Testis (tissue), 3 donors: ENCODE results near the gene PPP2R1A. TPM values are rescaled to one million over a fixed set of nuclear protein-coding genes. Genes with fewer than 3 reads are reported as not detected.
"Not testable (repeated sequence)": the region's sequence is repeated elsewhere in the genome, so short reads cannot be mapped to it uniquely, and the experiment has no call there.

Experiments
- DNase-seq: peaks from one replicate; pipeline ENCODE4 v3.0.0-alpha.2; 2019
- H3K27ac ChIP-seq, 2 donors: fragments of 200-600 bp; sonication (generic); one replicate each; pipeline ENCODE4 v1.5.1; 2019
- H3K27me3 ChIP-seq: fragments of 200-600 bp; sonication (generic); one replicate; pipeline ENCODE4 v1.5.1; 2019
- H3K36me3 ChIP-seq: fragments of 200-600 bp; sonication (generic); one replicate; pipeline ENCODE4 v1.5.1; 2017; ENCODE audit warnings: low read depth; ENCODE audit errors: missing control alignments
- H3K4me1 ChIP-seq: fragments of 200-600 bp; sonication (generic); one replicate; pipeline ENCODE4 v1.5.1; 2019
- H3K4me3 ChIP-seq, 2 donors: fragments of 200-600 bp; sonication (generic); one replicate each; pipeline ENCODE4 v1.5.1; 2017 to 2019
- H3K9me3 ChIP-seq: fragments of 200-600 bp; sonication (generic); one replicate; pipeline ENCODE4 v1.5.1; 2017
- CTCF ChIP-seq, 3 experiments: fragments of 450-650 bp in 2 of 3; fragments of 200-600 bp in 1 of 3; sonication (generic) in 1 of 3; IDR thresholded peaks; one replicate each; pipeline ENCODE4 v1.5.1; 2016 to 2019; ENCODE audit warnings: antibody characterized with exemption in 3 of 3, mild to moderate bottlenecking in 2 of 3, moderate library complexity in 1 of 3
- POLR2A ChIP-seq: fragments of 450-650 bp; IDR thresholded peaks from one replicate; pipeline ENCODE4 v1.6.1; 2017; ENCODE audit warnings: antibody characterized with exemption, mild to moderate bottlenecking, moderate library complexity
- WGBS, 2 donors: methylation state at CpG; one replicate each; pipeline ENCODE4 v1.1.5; 2018; 5-methylcytosine and 5-hydroxymethylcytosine counted together
- intact Hi-C: fragments of 100-400 bp; cut with DNase I; formaldehyde crosslinking; loops from one replicate; pipeline ENCODE4 v1.15.1; 2023; ENCODE audit warnings: low total_unique reads
- polyA plus RNA-seq: library from polyadenylated mRNA; stranded (reverse); fragments of 350-450 nt; fragmentation: Illumina TruSeq; extraction: RNeasy Lipid Tissue Mini Kit (QIAGEN cat#74804); gene quantifications from one replicate; pipeline ENCODE4 v1.2.3, GENCODE V29; 2014; ENCODE audit warnings: low read depth, low replicate concordance; ENCODE audit not compliant: insufficient read depth
- total RNA-seq, 2 donors: library from RNA; depleted of rRNA; stranded (reverse); fragments of >200 nt; gene quantifications; one replicate each; pipeline ENCODE4 v1.2.3, GENCODE V29; 2016

Gene PPP2R1A
- total and polyA plus RNA-seq, 3 donors from 2014 or later: 181 to 289 (median 262) TPM

DNA sequence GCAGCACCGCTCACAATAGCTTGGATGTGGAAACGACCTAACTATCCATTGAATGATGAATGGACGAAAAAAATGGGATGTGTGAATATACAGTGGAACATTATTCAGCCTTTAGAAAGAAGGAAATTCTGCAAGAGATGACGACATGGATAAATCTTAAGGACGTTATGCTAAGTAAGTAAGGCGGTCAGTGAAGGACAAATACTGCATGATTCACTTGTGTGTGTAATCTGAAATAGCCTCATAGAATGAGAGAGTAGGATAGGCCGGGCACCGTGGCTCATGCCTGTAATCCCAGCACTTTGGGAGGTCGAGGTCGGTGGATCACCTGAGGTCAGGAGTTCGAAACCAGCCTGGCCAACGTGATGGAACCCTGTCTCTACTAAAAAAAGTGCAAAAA, 54.2 kb downstream of the PPP2R1A start:
- H3K9me3 ChIP-seq: no peaks in the 10 kb centered on the region
- intact Hi-C loops: no loop called here
- TF ChIP-seq CTCF (IDR thresholded peaks at IDR 0.05) (no peak), POLR2A (no peak)
- H3K4me3 ChIP-seq: no peak overlapping the region
- 86 to 90% methylated on average over 12 of the region's 12 CpGs for WGBS, 2 donors
- no peaks in the 10 kb centered on the region for H3K4me1 ChIP-seq
- H3K36me3 ChIP-seq: no peaks in the 10 kb centered on the region
- H3K27ac ChIP-seq: no peak overlapping the region
- no peak for DNase-seq
- H3K27me3 ChIP-seq: no peaks in the 10 kb centered on the region

DNA sequence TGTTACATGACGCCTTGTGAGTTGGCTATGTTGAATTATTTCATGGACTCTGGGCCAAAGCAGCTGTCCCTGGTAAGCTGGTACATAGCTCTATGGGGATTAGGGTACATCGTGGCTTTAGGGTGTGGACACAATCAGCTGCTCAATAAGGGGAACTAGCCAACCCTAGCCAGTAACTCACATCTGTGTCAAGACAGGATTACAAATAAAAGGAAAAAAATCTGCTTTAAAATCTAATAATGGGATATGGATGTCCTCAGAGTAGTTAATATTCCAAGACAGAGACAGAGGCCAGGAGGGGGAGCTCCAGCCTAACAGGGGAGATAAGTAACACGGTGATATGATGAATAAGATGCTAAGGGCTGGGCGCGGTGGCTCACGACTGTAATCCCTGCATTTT, 58.4 kb downstream of the PPP2R1A start:
- DNase-seq: peak; percentile 72
- intact Hi-C loops: no loop called here
- no peak for TF ChIP-seq POLR2A
- TF ChIP-seq CTCF (IDR thresholded peaks at IDR 0.05): peak in 2 of 3 experiments; percentile 41 to 46

GRCh38 chr19:52258426-52258825, 68.6 kb downstream of the PPP2R1A start:
- intact Hi-C loops: no loop called here
- no peaks in the 10 kb centered on the region for H3K9me3 ChIP-seq
- H3K27me3 ChIP-seq: no peaks in the 10 kb centered on the region
- TF ChIP-seq POLR2A (no peak), CTCF (IDR thresholded peaks at IDR 0.05) (no peak)
- 92 to 95% methylated on average over 5 of the region's 5 CpGs for WGBS, 2 donors
- DNase-seq: no peak
- no peak overlapping the region for H3K27ac ChIP-seq
- no peaks in the 10 kb centered on the region for H3K36me3 ChIP-seq
- H3K4me1 ChIP-seq: no peaks in the 10 kb centered on the region
- H3K4me3 ChIP-seq: no peak overlapping the region

More for the DNA sequence above, 58.4 kb downstream of the PPP2R1A start:
- no peak overlapping the region for H3K4me3 ChIP-seq
- no peak overlapping the region for H3K27ac ChIP-seq
- no peaks in the 10 kb centered on the region for H3K36me3 ChIP-seq
- no peaks in the 10 kb centered on the region for H3K27me3 ChIP-seq
- no peaks in the 10 kb centered on the region for H3K4me1 ChIP-seq
- 26 to 39% methylated on average over 6 of the region's 6 CpGs for WGBS, 2 donors
- no peaks in the 10 kb centered on the region for H3K9me3 ChIP-seq

DNA sequence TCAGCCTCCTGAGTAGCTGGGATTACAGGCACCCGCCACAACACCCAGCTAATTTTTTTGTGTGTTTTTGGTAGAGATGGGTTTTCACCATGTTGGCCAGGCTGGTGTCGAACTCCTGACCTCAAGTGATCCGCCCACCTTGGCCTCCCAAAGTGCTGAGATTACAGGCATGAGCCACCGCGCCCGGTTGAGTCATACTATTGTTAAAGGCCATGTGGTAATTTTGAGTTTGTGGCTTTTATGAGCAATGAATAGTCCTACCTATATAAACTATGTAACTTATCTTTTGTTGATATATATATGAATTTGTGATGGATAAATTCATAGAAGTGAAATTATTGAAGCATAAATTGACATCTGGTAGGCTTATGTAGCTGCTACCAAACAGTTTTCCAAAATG, 75.7 kb downstream of the PPP2R1A start:
- DNase-seq, H3K27ac ChIP-seq, H3K4me3 ChIP-seq, intact Hi-C loops, H3K9me3 ChIP-seq, H3K36me3 ChIP-seq, H3K4me1 ChIP-seq, H3K27me3 ChIP-seq: not testable (repeated sequence)
- WGBS, 2 donors: 95 to 96% methylated on average over 6 of the region's 6 CpGs

DNA sequence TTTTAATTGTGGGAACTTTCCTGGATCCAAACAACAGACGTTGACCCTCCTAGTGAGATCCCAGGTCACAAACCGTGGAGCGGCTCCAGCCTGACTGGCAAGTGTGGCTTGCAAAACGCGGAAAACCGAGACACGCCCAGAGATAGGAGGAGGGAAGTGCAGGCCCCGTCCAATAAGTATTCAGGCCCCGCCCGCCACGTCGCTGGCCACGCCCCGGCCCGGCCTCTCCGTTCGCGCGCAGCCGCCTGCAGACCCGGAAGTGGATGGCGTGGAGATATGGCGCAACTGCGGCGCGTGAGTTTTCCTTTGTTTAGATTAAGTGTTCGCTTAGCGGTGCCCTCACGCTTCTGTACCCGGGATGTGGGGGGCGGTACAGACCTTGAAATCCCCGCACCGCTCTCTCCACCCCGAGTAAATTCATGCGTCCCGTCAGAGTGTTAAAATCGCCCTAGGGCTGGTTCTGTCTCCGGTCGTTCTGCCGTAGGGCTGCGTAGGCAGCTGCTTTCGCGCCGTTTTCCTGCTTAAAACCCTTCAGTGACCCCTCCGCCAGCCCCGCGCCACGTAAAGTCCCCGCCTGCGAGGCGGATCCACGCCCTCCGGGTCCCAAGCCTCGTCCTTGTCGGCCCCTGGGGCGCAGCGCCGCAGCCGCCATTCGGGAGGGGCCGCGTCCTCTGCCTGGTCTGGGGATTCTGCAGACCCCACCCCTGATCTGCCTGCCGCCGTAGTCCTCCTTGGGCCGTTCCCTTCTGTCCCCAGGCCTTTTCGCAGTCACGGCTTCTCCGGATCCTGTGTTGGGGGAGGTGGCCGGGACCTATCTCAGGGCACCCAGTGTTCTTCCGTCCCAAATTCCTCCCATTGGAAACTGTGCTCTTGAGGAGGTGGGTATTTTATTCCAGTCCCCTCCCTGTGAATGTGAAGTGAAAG, 79.7 kb downstream of the PPP2R1A start, which contains the start of gene ZNF766:
ZNF766 (plus strand) TSS at position 250 of the 924 bp plus-strand sequence; CDS start at position 277, 27 bp downstream.
- H3K27me3 ChIP-seq: no peaks in the 10 kb centered on the region
- DNase-seq: peak; percentile 98
- H3K9me3 ChIP-seq: no peaks in the 10 kb centered on the region
- peak within 1 kb of the TSS; percentile 87 to 89 for H3K27ac ChIP-seq
- peak within 1 kb of the TSS; percentile 86 to 98 for H3K4me3 ChIP-seq
- H3K4me1 ChIP-seq: peaks cover 5% of the 10 kb centered on the region
- no peaks in the 10 kb centered on the region for H3K36me3 ChIP-seq
- WGBS, 2 donors: 0 to 1% methylated on average over 25 to 70 of the region's 70 CpGs
- intact Hi-C loops: no loop called here
- TF ChIP-seq POLR2A: peak; percentile 58
- TF ChIP-seq CTCF (IDR thresholded peaks at IDR 0.05): peak in 1 of 3 experiments; percentile 6
